HepG2 (cell line): ENCODE results near the gene MAP3K9. TPM values are rescaled to one million over a fixed set of nuclear protein-coding genes. Genes with fewer than 3 reads are reported as not detected.

Experiments used
- ATF6 ChIP-seq: sonication (generic); formaldehyde crosslinking; conservative IDR thresholded peaks from 2 replicates; pipeline ENCODE4 v1.4.0; 2020; ENCODE audit warnings: missing genetic modification reagents
- ELF1 ChIP-seq: sonication (generic); formaldehyde crosslinking; IDR thresholded peaks from 2 replicates; pipeline ENCODE4 v1.4.0; 2020; ENCODE audit warnings: missing genetic modification reagents
- HOXA5 ChIP-seq: sonication (generic); formaldehyde crosslinking; IDR thresholded peaks from 2 replicates; pipeline ENCODE4 v1.4.0; 2020; ENCODE audit warnings: missing genetic modification reagents
- KDM5A ChIP-seq: fragments of 200-600 bp; sonication (generic); IDR thresholded peaks from 2 replicates; pipeline ENCODE4 v1.7.0; 2018; ENCODE audit warnings: antibody characterized with exemption, mild to moderate bottlenecking, low read length, borderline replicate concordance
- NFATC3 ChIP-seq: sonication (generic); formaldehyde crosslinking; IDR thresholded peaks from 2 replicates; pipeline ENCODE4 v1.5.1; 2020; ENCODE audit warnings: mild to moderate bottlenecking, missing genetic modification reagents
- RCOR2 ChIP-seq: IDR thresholded peaks from 2 replicates; pipeline ENCODE4 v1.6.1; 2016; ENCODE audit warnings: missing biosample characterization, missing genetic modification reagents
- SOX13 ChIP-seq, 3 experiments: fragments of 450-650 bp in 1 of 3; sonication (generic) in 1 of 3; formaldehyde crosslinking in 1 of 3; IDR thresholded peaks in 2 of 3; conservative IDR thresholded peaks in 1 of 3; 2 replicates each; pipeline versions ENCODE4 v1.5.0 to v1.6.1; 2016 to 2020; ENCODE audit warnings: antibody characterized with exemption in 1 of 3, mild to moderate bottlenecking in 1 of 3, missing compliant biosample characterization in 1 of 3, missing genetic modification reagents in 1 of 3, moderate library complexity in 1 of 3
- TOE1 ChIP-seq: sonication (generic); formaldehyde crosslinking; IDR thresholded peaks from 2 replicates; pipeline ENCODE4 v1.4.0; 2020; ENCODE audit warnings: mild to moderate bottlenecking, missing genetic modification reagents
- YY1 ChIP-seq: IDR thresholded peaks from 2 replicates; pipeline ENCODE4 v1.6.1; 2011; ENCODE audit warnings: low read length, low read depth, moderate library complexity, mild to moderate bottlenecking; ENCODE audit not compliant: insufficient read depth, insufficient replicate concordance
- ZBTB14 ChIP-seq: sonication (generic); formaldehyde crosslinking; IDR thresholded peaks from 2 replicates; pipeline ENCODE4 v1.4.0; 2020; ENCODE audit warnings: missing genetic modification reagents
- ZBTB46 ChIP-seq: sonication (generic); formaldehyde crosslinking; IDR thresholded peaks from 2 replicates; pipeline ENCODE4 v1.4.0; 2020; ENCODE audit warnings: mild to moderate bottlenecking, missing genetic modification reagents, borderline replicate concordance
- ZNF556 ChIP-seq: sonication (generic); formaldehyde crosslinking; IDR thresholded peaks from 2 replicates; pipeline ENCODE4 v1.4.0; 2020; ENCODE audit warnings: mild to moderate bottlenecking, missing genetic modification reagents, borderline replicate concordance
- ZNF615 ChIP-seq: sonication (generic); formaldehyde crosslinking; IDR thresholded peaks from 2 replicates; pipeline ENCODE4 v1.5.0; 2020; ENCODE audit warnings: mild to moderate bottlenecking, missing genetic modification reagents, borderline replicate concordance
- polyA plus RNA-seq, 8 experiments: library from polyadenylated mRNA; depleted of rRNA in 3 of 8; stranded (reverse) in 7 of 8; unstranded in 1 of 8; fragments of >200 nt; fragmentation: Illumina TruSeq in 4 of 8; extraction: Trizol in 4 of 8; gene quantifications; 2 replicates each; pipeline versions ENCODE4 v1.2.1 to v1.2.3, GENCODE V29; 2011 to 2016; ENCODE audit warnings: low read depth in 4 of 8, missing spikeins in 1 of 8, mixed read lengths in 1 of 8; ENCODE audit not compliant: insufficient read depth in 1 of 8
- total RNA-seq, 5 experiments: library from RNA; depleted of rRNA; stranded (reverse); fragments of >200 nt; fragmentation: Illumina TruSeq; extraction: Trizol; gene quantifications; 2 replicates each; pipeline ENCODE4 v1.2.3, GENCODE V29; 2016; ENCODE audit warnings: low read depth in 1 of 5
- TF ChIP-seq, protein P1 (sequence below): sonication (generic); formaldehyde crosslinking; IDR thresholded peaks from 2 replicates; pipeline ENCODE4 v1.4.0; 2020; ENCODE audit warnings: mild to moderate bottlenecking, missing genetic modification reagents
- TF ChIP-seq, protein P2 (sequence below): IDR thresholded peaks from 2 replicates; pipeline ENCODE4 v1.6.1; 2016; ENCODE audit warnings: low read depth
- TF ChIP-seq, protein P3 (sequence below): sonication (generic); formaldehyde crosslinking; IDR thresholded peaks from 2 replicates; pipeline ENCODE4 v1.4.0; 2020; ENCODE audit warnings: missing genetic modification reagents, low read depth, mild to moderate bottlenecking, borderline replicate concordance

Gene MAP3K9
- total and polyA plus RNA-seq, 2 of the 13 experiments (the other 11 are each of a cell fraction or from before 2014, with no cell fraction given) = 4.3 to 4.5 TPM

- no peak for TF ChIP-seq ZNF615
- no peak for TF ChIP-seq RCOR2 (CRISPR knock-in tag)
- no peak for TF ChIP-seq ZBTB14 (CRISPR knock-in tag)
- no peak for TF ChIP-seq TOE1
- no peak for TF ChIP-seq ZBTB46
- TF ChIP-seq SOX13 (IDR thresholded peaks at IDR 0.05) = no peak
- TF ChIP-seq SOX13 (CRISPR knock-in tag; conservative IDR thresholded peaks at IDR 0.05 in 1 of 2, IDR thresholded peaks at IDR 0.05 in 1 of 2) = peak in 1 of 2 experiments; percentile 61; a peak in 2 of 4 replicates
- TF ChIP-seq KDM5A = no peak
- no peak for TF ChIP-seq ATF6 (CRISPR knock-in tag)
- TF ChIP-seq HOXA5 = peak; percentile 37; the same call in 1 of the 2 replicates
- TF ChIP-seq, protein P1, sequence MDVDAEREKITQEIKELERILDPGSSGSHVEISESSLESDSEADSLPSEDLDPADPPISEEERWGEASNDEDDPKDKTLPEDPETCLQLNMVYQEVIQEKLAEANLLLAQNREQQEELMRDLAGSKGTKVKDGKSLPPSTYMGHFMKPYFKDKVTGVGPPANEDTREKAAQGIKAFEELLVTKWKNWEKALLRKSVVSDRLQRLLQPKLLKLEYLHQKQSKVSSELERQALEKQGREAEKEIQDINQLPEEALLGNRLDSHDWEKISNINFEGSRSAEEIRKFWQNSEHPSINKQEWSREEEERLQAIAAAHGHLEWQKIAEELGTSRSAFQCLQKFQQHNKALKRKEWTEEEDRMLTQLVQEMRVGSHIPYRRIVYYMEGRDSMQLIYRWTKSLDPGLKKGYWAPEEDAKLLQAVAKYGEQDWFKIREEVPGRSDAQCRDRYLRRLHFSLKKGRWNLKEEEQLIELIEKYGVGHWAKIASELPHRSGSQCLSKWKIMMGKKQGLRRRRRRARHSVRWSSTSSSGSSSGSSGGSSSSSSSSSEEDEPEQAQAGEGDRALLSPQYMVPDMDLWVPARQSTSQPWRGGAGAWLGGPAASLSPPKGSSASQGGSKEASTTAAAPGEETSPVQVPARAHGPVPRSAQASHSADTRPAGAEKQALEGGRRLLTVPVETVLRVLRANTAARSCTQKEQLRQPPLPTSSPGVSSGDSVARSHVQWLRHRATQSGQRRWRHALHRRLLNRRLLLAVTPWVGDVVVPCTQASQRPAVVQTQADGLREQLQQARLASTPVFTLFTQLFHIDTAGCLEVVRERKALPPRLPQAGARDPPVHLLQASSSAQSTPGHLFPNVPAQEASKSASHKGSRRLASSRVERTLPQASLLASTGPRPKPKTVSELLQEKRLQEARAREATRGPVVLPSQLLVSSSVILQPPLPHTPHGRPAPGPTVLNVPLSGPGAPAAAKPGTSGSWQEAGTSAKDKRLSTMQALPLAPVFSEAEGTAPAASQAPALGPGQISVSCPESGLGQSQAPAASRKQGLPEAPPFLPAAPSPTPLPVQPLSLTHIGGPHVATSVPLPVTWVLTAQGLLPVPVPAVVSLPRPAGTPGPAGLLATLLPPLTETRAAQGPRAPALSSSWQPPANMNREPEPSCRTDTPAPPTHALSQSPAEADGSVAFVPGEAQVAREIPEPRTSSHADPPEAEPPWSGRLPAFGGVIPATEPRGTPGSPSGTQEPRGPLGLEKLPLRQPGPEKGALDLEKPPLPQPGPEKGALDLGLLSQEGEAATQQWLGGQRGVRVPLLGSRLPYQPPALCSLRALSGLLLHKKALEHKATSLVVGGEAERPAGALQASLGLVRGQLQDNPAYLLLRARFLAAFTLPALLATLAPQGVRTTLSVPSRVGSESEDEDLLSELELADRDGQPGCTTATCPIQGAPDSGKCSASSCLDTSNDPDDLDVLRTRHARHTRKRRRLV (CRISPR knock-in tag) = no peak
- TF ChIP-seq YY1 = no peak
- TF ChIP-seq ELF1 (CRISPR knock-in tag) = peak; percentile 35; the same call in 1 of the 2 replicates
- TF ChIP-seq NFATC3 (CRISPR knock-in tag) = no peak
- TF ChIP-seq, protein P2, sequence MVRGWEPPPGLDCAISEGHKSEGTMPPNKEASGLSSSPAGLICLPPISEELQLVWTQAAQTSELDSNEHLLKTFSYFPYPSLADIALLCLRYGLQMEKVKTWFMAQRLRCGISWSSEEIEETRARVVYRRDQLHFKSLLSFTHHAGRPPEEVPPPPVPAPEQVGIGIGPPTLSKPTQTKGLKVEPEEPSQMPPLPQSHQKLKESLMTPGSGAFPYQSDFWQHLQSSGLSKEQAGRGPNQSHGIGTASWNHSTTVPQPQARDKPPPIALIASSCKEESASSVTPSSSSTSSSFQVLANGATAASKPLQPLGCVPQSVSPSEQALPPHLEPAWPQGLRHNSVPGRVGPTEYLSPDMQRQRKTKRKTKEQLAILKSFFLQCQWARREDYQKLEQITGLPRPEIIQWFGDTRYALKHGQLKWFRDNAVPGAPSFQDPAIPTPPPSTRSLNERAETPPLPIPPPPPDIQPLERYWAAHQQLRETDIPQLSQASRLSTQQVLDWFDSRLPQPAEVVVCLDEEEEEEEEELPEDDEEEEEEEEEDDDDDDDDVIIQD = peak; percentile 60; the same call in 1 of the 2 replicates
- TF ChIP-seq, protein P3, sequence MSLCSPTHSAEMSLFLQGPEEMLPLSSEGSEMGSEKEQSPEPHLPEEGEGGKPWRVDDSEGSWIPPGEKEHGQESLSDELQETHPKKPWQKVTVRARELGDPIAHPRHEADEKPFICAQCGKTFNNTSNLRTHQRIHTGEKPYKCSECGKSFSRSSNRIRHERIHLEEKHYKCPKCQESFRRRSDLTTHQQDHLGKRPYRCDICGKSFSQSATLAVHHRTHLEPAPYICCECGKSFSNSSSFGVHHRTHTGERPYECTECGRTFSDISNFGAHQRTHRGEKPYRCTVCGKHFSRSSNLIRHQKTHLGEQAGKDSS (CRISPR knock-in tag) = peak; percentile 40; the same call in 1 of the 2 replicates
- peak; percentile 59; the same call in 1 of the 2 replicates for TF ChIP-seq ZNF556 (CRISPR knock-in tag)
Measured at GRCh38 chr14:70753518-70753953, 55.8 kb downstream of the MAP3K9 start (continued).
